SIG-M5 (cell line): ENCODE results near the gene AGAP5.
A peak's percentile ranks its signal among the peaks of the same experiment; 100 is the strongest.

Experiments
- DNase-seq: peaks from one replicate; lab custom pipeline; 2025; lab: John Stamatoyannopoulos, UW

The AGAP5 gene

DNA sequence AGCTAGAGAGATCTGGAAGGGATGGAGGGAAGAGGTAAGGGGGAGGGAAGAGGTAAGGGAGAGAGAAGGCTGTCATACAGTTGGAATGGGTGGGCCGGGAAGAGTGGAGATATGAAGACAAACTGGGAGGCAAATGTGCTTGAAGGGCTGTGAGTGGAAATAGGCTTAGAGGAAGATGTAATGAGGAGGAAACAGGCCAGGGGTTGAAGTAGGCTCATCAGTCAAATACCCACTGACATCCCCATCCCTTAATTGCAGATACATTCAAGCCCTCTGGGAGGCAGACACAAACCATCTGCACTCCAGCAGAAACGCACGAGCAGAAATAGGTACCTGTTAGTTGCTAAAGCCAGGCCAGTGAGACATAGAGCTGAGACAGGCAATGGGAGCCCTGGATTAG lies 44.2 kb downstream of the AGAP5 start:
- DNase-seq = no peak

- no peak for DNase-seq
These were observed 44.7 kb downstream of the AGAP5 start for GRCh38 chr10:73653195-73653594.

- DNase-seq = peak; percentile 70
These were observed 47.2 kb downstream of the AGAP5 start for GRCh38 chr10:73650537-73651331.

- no peak for DNase-seq
These were observed 47.9 kb downstream of the AGAP5 start for GRCh38 chr10:73649876-73650536.

DNA sequence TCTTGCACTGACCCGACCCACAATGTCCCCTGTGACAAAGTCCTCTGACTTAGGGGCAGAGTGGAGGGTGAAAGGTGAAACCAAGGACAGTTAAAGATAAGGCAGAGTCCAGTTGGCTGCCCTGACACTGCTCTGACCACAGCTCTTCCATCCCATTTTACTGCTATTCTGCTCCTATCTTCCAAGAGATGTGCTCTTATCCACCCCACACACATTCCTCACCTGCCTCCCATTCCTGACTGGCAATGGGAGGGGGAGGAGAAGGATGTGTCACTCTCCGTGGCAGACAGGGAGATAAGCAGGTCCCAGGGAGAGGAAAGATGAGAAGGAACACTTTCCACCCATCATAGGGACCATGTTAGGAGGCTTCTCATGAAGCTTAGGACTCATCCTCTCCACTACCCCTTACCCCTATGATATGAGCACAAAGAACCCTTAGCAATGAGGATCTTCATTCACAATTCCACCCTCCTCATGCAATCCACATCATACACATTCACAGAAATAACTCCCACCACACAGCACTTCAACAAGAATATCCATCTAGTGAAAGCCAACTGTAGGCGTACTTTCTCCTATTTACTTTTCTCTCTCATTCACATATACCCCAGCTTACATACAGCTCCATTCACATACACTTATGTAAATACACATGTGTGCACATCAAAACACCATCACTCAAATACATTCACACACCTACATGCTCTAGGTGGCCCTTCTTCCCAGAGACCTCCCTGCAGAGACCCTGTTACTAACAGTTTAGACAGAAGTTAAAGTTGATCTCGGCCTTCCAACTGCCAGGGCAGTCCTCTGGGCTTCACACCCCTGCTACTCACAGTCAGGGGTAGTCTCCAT lies 48.7 kb downstream of the AGAP5 start:
- DNase-seq = no peak

GRCh38 chr10:73647875-73648651 lies 49.8 kb downstream of the AGAP5 start:
- no peak for DNase-seq

- DNase-seq = no peak
These were observed 50.6 kb downstream of the AGAP5 start for GRCh38 chr10:73647211-73647874.

DNA sequence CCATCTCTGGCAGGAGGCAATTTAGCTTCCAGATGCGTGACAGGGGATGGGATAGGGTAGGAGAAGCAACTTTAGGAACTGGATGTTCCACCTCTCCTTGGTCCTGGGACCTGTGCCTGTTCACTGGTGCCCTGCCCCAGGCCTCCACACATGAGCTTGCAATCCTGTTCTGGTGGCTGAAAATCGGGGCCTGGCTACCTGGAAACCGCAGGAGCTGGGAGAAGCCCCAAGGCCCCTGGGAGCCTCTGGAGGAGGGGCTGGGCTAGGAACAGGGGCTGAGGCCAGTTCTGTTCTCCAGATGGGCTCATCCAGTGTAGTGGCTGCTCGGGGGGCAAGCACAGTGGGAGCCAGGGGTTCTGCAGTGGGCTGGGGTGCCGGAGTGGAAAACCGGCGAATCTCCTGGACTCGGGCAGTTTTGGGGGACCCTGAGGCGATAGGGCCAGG lies 51.3 kb downstream of the AGAP5 start:
- no peak for DNase-seq

- DNase-seq = no peak
These were observed 52.7 kb downstream of the AGAP5 start for GRCh38 chr10:73645251-73645650.

DNA sequence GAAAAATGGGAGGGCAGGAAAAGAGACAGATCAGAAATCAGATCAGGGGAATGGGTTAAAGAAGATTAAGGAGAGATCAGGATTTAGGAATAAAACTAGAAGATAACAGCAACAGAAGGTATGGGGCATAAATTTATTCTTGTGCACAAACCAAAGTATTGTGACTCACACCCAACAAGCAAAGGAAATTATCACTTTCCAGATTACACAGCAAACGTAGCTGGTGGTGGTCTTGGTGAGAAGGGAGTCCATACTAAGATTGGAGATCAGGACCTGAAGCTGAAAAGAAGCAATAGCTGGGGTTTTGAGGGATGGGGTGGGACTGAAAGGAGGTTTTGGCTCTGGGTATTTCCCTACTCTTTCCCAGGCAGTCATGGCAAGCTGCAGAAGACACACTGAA lies 53.1 kb downstream of the AGAP5 start:
- no peak for DNase-seq

DNA sequence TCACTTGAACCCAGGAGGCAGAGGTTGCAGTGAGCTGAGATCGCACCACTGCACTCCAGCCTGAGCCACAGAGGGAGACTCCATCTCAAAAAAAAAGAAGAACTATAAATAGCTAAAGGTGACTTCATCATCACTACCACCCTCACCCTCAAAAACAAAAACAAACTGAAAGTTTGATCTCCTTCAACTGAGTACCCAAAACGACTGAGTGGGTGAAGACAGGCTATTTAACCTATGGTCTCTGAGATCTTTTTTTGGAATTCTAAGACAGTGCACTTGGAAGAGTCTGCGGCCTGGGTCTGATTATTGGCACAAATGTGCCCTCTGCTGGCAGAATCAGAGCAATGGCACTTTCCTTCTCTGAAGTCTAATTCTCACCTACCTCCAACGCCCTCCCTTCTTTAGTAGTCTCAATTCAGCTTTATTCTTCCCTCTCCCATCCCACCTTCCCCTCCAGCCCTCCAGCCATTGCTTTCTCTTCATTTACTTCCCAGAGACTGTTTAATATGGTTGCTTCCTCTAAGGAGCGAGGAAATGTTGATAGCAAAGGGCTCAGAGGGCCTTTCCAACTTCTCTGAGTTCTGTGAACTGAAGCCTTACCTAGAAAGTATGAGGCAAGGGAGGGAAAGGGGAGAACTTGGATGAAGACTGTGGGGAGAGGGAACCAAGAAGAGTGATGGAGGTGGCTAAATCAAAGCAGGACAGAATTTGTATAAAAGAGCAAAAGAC lies 53.7 kb downstream of the AGAP5 start:
- DNase-seq = no peak

DNA sequence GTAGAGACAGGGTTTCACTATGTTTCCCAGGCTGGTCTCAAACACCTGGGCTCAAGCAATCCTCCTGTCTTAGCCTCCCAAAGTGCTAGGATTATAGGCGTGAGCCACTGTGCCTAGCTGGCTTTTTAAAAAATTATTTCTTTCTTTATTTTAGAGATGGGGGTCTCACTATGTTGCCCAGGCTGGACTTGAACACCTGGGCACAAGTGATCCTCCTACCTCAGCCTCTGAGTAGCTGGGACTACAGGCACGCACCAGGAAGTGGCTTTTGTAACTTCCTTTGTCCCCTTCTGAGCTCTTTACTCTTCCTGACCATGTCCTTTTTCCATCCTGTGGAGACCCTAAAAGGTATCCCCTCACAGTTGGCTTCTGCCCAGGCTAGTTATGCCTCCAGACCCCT lies 54.5 kb downstream of the AGAP5 start:
- DNase-seq = no peak

- no peak for DNase-seq
These were observed 56.4 kb downstream of the AGAP5 start, which contains the start of gene MYOZ1 for GRCh38 chr10:73641328-73642060. Gene MYOZ1 (minus strand): TSS chr10:73641474. CDS start chr10:73640017, 1,457 bp downstream.

GRCh38 chr10:73639286-73639685 lies 58.6 kb downstream of the AGAP5 start:
- no peak for DNase-seq

- DNase-seq = no peak
These were observed 62.1 kb downstream of the AGAP5 start for GRCh38 chr10:73635781-73636180.

- no peak for DNase-seq
These were observed 63.5 kb downstream of the AGAP5 start for GRCh38 chr10:73634421-73634820.

DNA sequence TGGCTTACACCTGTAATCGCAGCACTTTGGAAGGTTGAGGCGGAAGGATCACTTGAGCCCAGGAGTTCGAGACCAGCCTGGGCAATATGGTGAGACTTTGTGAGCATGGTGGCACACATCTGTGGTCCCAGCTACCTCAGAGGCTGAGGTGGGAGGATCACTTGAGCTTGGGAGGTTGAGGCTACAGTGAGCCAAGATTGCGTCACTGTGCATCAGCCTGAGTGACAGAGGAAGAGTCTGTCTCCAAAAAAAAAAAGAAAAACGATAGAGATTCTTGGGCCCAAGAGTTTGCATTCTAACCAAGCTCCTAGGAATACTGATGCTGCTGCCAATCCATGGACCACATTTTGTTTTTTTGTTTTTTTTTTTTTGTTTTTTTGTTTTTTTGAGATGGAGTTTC lies 68.7 kb downstream of the AGAP5 start:
- no peak for DNase-seq

DNA sequence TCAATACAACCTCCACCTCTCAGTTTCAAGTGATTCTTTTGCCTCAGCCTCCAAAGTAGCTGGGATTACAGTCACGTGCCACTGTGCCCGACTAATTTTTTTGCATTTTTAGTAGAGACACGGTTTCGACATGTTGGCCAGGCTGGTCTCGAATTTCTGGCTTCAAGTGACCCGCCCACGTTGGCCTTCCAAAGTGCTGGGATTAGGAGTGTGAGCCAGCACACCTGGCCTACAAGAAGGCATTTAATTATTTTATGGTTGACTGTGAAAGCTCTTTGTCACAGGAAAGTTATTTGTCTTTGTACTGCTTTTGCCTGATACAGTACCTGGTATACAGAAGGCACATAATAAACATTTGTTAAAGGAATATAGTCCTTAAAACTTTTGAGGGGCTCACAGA lies 69.5 kb downstream of the AGAP5 start:
- DNase-seq = no peak

DNA sequence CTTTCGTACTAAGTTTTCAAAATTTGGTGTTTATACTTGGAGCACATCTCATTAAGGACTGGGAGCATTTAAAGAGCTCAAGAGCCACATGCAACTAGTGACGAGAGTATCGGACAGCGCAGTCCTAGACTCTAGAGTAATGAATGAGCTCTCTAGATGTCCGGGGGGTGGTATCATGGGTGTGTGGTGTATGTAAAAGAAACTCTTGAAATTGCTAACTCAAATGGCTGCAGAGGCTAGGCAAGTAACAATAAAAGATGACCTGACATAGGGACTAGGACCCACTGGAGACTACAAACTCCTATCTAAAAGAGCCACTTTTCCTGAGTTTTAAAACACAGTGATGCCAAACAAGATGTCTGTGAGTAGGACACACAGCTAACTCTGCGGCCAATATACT lies 70.6 kb downstream of the AGAP5 start:
- no peak for DNase-seq
